HepG2 (cell line): ENCODE measurements around the gene TBCD.

Experiments
- AGO1 ChIP-seq: fragments of 200-400 bp; formaldehyde crosslinking; IDR thresholded peaks from 2 replicates; pipeline ENCODE4 v1.6.1; 2017; ENCODE audit warnings: mild to moderate bottlenecking, low read depth, low read length, moderate library complexity; ENCODE audit not compliant: poor library complexity, severe bottlenecking
- ARNT2 ChIP-seq: sonication (generic); formaldehyde crosslinking; IDR thresholded peaks from 2 replicates; pipeline ENCODE4 v1.8.0; 2022; ENCODE audit warnings: mild to moderate bottlenecking, low read depth, missing genetic modification reagents, moderate library complexity
- EZH2 ChIP-seq: conservative IDR thresholded peaks from 2 replicates; pipeline ENCODE4 v1.6.1; 2012; ENCODE audit warnings: mild to moderate bottlenecking, low read depth, low read length, moderate library complexity
- KDM1A ChIP-seq: IDR thresholded peaks from 2 replicates; pipeline ENCODE4 v1.6.1; 2016; ENCODE audit warnings: missing compliant biosample characterization
- RFX1 ChIP-seq: fragments of 450-650 bp; IDR thresholded peaks from 2 replicates; pipeline ENCODE4 v1.6.1; 2017
- SP4 ChIP-seq: sonication (generic); formaldehyde crosslinking; IDR thresholded peaks from 2 replicates; pipeline ENCODE4 v1.8.1; 2023; ENCODE audit warnings: mild to moderate bottlenecking, missing genetic modification reagents
- ZNF20 ChIP-seq: sonication (generic); formaldehyde crosslinking; IDR thresholded peaks from 2 replicates; pipeline ENCODE4 v1.4.0; 2020; ENCODE audit warnings: mild to moderate bottlenecking, moderate library complexity, missing genetic modification reagents
- TF ChIP-seq, protein P1 (sequence below): sonication (generic); formaldehyde crosslinking; IDR thresholded peaks from 2 replicates; pipeline ENCODE4 v1.5.0; 2020; ENCODE audit warnings: mild to moderate bottlenecking, missing genetic modification reagents, moderate library complexity

DNA sequence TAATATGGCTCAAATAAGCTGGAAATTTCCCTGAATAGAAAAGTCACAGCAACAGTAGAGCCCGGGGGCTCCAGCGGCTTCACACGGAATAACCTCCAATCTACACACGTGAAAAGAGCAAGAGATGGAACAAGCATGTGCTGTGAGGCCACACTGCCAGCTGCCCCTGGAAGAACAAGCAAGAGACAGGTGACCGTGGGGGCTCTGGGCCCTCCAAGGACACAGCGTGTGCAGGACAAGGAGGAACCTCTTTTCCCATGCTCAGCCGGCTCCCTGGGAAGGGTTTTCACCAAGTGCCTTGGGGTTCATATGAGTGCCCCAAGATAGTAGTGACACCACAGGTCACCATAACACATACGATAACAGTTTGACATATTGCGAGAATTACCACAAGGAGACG lies 198.1 kb downstream of the TBCD start:
- TF ChIP-seq KDM1A (CRISPR knock-in tag) (no peak), ZNF20 (CRISPR knock-in tag) (no peak), EZH2 (no peak), ARNT2 (CRISPR knock-in tag) (no peak), SP4 (no peak), AGO1 (no peak), RFX1 (no peak)
- TF ChIP-seq, protein P1, sequence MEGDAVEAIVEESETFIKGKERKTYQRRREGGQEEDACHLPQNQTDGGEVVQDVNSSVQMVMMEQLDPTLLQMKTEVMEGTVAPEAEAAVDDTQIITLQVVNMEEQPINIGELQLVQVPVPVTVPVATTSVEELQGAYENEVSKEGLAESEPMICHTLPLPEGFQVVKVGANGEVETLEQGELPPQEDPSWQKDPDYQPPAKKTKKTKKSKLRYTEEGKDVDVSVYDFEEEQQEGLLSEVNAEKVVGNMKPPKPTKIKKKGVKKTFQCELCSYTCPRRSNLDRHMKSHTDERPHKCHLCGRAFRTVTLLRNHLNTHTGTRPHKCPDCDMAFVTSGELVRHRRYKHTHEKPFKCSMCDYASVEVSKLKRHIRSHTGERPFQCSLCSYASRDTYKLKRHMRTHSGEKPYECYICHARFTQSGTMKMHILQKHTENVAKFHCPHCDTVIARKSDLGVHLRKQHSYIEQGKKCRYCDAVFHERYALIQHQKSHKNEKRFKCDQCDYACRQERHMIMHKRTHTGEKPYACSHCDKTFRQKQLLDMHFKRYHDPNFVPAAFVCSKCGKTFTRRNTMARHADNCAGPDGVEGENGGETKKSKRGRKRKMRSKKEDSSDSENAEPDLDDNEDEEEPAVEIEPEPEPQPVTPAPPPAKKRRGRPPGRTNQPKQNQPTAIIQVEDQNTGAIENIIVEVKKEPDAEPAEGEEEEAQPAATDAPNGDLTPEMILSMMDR (CRISPR knock-in tag), result no peak
